ENCODE data around the gene IDI1. TPM values are rescaled to one million over a fixed set of nuclear protein-coding genes. Genes with fewer than 3 reads are reported as not detected.

IDI1 gene
- total and polyA plus RNA-seq, 2 of the 4 experiments (the other 2 are of a cell fraction): 27.3 to 27.4 TPM

GRCh38 chr10:1011696-1012095 is 37.2 kb downstream of the IDI1 start:
- DNase-seq (no peak), ATAC-seq (ENCODE audit: low read depth) (no peak)
- Histone ChIP-seq H3K9ac (ENCODE audit: low read depth, low read length) (no peak overlapping the region), H4K8ac (ENCODE audit: low read depth in 2 of 2, low read length in 2 of 2) (no peak overlapping the region), H3K79me1 (ENCODE audit: low read depth in 1 of 2, low read length in 2 of 2) (peaks cover 19 to 38% of the 10 kb centered on the region in 2 experiments), H4K5ac (ENCODE audit: low read depth, low read length) (no peak overlapping the region), H3K9me3 (ENCODE audit: control insufficient read depth, insufficient read depth, low read length) (no peaks in the 10 kb centered on the region), H3K9me1 (ENCODE audit: insufficient read depth, low read length) (no peaks in the 10 kb centered on the region; the same call in 1 of the 2 replicates), H3K4me1 (ENCODE audit: control insufficient read depth, insufficient read depth, low read length) (no peaks in the 10 kb centered on the region), H2BK5ac (ENCODE audit: low read depth, low read length, poor library complexity, severe bottlenecking) (no peak overlapping the region), H3K27ac (ENCODE audit: insufficient read depth, low read length) (no peak overlapping the region), H3K27me3 (ENCODE audit: control insufficient read depth, insufficient read depth, low read length) (no peaks in the 10 kb centered on the region), H3K4me2 (ENCODE audit: low read depth, low read length) (no peak overlapping the region), H3K4ac (ENCODE audit: low read depth, low read length) (no peak overlapping the region), H3K18ac (ENCODE audit: low read depth, low read length) (no peak overlapping the region), H2BK20ac (ENCODE audit: low read depth, low read length) (no peak overlapping the region), H3K14ac (replicated peaks; ENCODE audit: low read depth, low read length) (no peak overlapping the region), H4K20me1 (ENCODE audit: insufficient read depth, low read length) (peaks cover 11% of the 10 kb centered on the region), H3K36me3 (ENCODE audit: control insufficient read depth, insufficient read depth, low read length) (peaks cover 65% of the 10 kb centered on the region), H4K91ac (ENCODE audit: insufficient read depth, low read depth, low read length) (no peak overlapping the region), H3K23ac (ENCODE audit: low read depth, low read length) (no peak overlapping the region), H2AK5ac (ENCODE audit: low read depth, low read length) (no peak overlapping the region), H3K4me3 (ENCODE audit: insufficient read depth, low read depth, low read length) (no peak overlapping the region), H2BK15ac (ENCODE audit: low read depth, low read length) (no peak overlapping the region), H2AK9ac (replicated peaks; ENCODE audit: low read depth, low read length, poor library complexity) (no peak overlapping the region), H3K56ac (ENCODE audit: extremely low read depth, insufficient read depth, low read length) (no peak overlapping the region), H2AFZ (replicated peaks; ENCODE audit: low read length, poor library complexity) (no peak overlapping the region), H2BK120ac (ENCODE audit: low read depth, low read length) (no peak overlapping the region)
- TF ChIP-seq MXI1 (IDR thresholded peaks at IDR 0.05; ENCODE audit: borderline replicate concordance, low read depth, low read length): no peak
- TF ChIP-seq SMC3 (IDR thresholded peaks at IDR 0.05; ENCODE audit: low read depth, low read length): no peak
- TF ChIP-seq RAD21 (IDR thresholded peaks at IDR 0.05; ENCODE audit: low read length): no peak
- TF ChIP-seq ELK1 (IDR thresholded peaks at IDR 0.05; ENCODE audit: borderline replicate concordance, low read depth, low read length): no peak
- TF ChIP-seq RCOR1 (IDR thresholded peaks at IDR 0.05; ENCODE audit: insufficient replicate concordance, low read length): no peak
- TF ChIP-seq USF2 (IDR thresholded peaks at IDR 0.05; ENCODE audit: low read depth, low read length): no peak
- no peak for TF ChIP-seq RFX5 (IDR thresholded peaks at IDR 0.05; ENCODE audit: low read depth, low read length)
- no peak for TF ChIP-seq NFE2L2 (IDR thresholded peaks at IDR 0.05; ENCODE audit: low read depth, low read length)
- no peak for TF ChIP-seq FOS (IDR thresholded peaks at IDR 0.05; ENCODE audit: low read depth, low read length)
- TF ChIP-seq CHD1 (IDR thresholded peaks at IDR 0.05; ENCODE audit: low read depth, low read length): no peak
- no peak for TF ChIP-seq CTCF (conservative IDR thresholded peaks at IDR 0.05; ENCODE audit: low read depth, low read length)
- TF ChIP-seq POLR2A (IDR thresholded peaks at IDR 0.05; ENCODE audit: low read depth, low read length): no peak
- TF ChIP-seq BHLHE40 (IDR thresholded peaks at IDR 0.05; ENCODE audit: low read depth, low read length): no peak
- no peak for TF ChIP-seq MAFK (IDR thresholded peaks at IDR 0.05; ENCODE audit: low read depth, low read length)
- no peak for TF ChIP-seq MAZ (IDR thresholded peaks at IDR 0.05; ENCODE audit: borderline replicate concordance, low read depth, low read length)
- TF ChIP-seq CEBPB (IDR thresholded peaks at IDR 0.05; ENCODE audit: low read depth, low read length): no peak
- POLR2A ChIA-PET (ENCODE audit: unreplicated experiment): no interaction called here
- in situ Hi-C loops (cut with MboI; ENCODE audit: low sequenced_read_pairs) (no loop called here), dilution Hi-C loops (cut with HindIII; ENCODE audit: low sequenced_read_pairs, unreplicated experiment) (no loop called here), intact Hi-C loops (cut with micrococcal nuclease) (no loop called here)
- WGBS, 2 experiments (ENCODE audit: extremely low coverage in 2 of 2, insufficient read length in 1 of 2): 100% methylated on average over 1 of the region's 16 CpGs; no CpG with 5 or more reads in 1 of the 2 experiments
- CTCF ChIA-PET: no interaction called here
- no TSS peak for BruUV-seq (replicated peaks)
